OCI-LY1 (cell line): ENCODE measurements around the gene PDE4D.

Source experiments
- H2AFZ ChIP-seq: fragments of 200-600 bp; sonication (generic), shearing (Covaris generic); 2 replicates; pipeline ENCODE4 v1.6.0; 2014; ENCODE audit warnings: antibody characterized with exemption, mild to moderate bottlenecking, low read length
- H3F3A ChIP-seq: fragments of 200-600 bp; sonication (generic), shearing (Covaris generic); 2 replicates; pipeline ENCODE4 v1.6.0; 2014; ENCODE audit warnings: mild to moderate bottlenecking, antibody characterized with exemption, low read length, moderate library complexity; ENCODE audit not compliant: insufficient read depth
- H3K27ac ChIP-seq: fragments of 200-600 bp; sonication (generic); 2 replicates; pipeline ENCODE4 v1.5.1; 2014; ENCODE audit warnings: low read length, mixed run types, mild to moderate bottlenecking, low read depth; ENCODE audit not compliant: poor library complexity, severe bottlenecking
- H3K27me3 ChIP-seq: fragments of 200-600 bp; sonication (generic); 2 replicates; pipeline ENCODE4 v1.6.0; 2014; ENCODE audit warnings: antibody characterized with exemption, mild to moderate bottlenecking, low read length, moderate library complexity; ENCODE audit not compliant: insufficient read depth
- H3K36me3 ChIP-seq: fragments of 200-600 bp; sonication (generic); 2 replicates; pipeline ENCODE4 v1.6.1; 2014; ENCODE audit warnings: mild to moderate bottlenecking, antibody characterized with exemption, low read length, moderate library complexity, mixed read lengths; ENCODE audit not compliant: insufficient read depth
- H3K4me1 ChIP-seq: fragments of 200-600 bp; sonication (generic); 2 replicates; pipeline ENCODE4 v1.5.1; 2014; ENCODE audit warnings: mild to moderate bottlenecking, low read length, moderate library complexity; ENCODE audit not compliant: insufficient read depth, severe bottlenecking
- H3K4me2 ChIP-seq: fragments of 200-600 bp; sonication (generic), shearing (Covaris generic); 2 replicates; pipeline ENCODE4 v1.6.1; 2014; ENCODE audit warnings: low read length
- H3K4me3 ChIP-seq: fragments of 200-600 bp; sonication (generic); 2 replicates; pipeline ENCODE4 v1.5.1; 2014; ENCODE audit warnings: low read length, low read depth, mild to moderate bottlenecking, mixed read lengths; ENCODE audit not compliant: poor library complexity, severe bottlenecking
- H3K79me2 ChIP-seq: fragments of 200-600 bp; shearing (Covaris generic); 2 replicates; pipeline ENCODE4 v1.6.1; 2016; ENCODE audit warnings: mixed run types, low read length, mixed read lengths; ENCODE audit not compliant: insufficient read depth
- H3K9ac ChIP-seq: fragments of 200-600 bp; sonication (generic), shearing (Covaris generic); 2 replicates; pipeline ENCODE4 v1.6.1; 2014; ENCODE audit warnings: mild to moderate bottlenecking, low read length, mixed read lengths
- H3K9me2 ChIP-seq: fragments of 200-600 bp; sonication (generic), shearing (Covaris generic); 2 replicates; pipeline ENCODE4 v1.6.1; 2014; ENCODE audit warnings: low read depth, mild to moderate bottlenecking, low read length, mixed read lengths
- H3K9me3 ChIP-seq: fragments of 200-600 bp; shearing (Covaris generic); 2 replicates; pipeline ENCODE4 v1.6.1; 2014; ENCODE audit warnings: low read length, mixed read lengths
- H4K20me1 ChIP-seq: fragments of 200-600 bp; sonication (generic), shearing (Covaris generic); 2 replicates; pipeline ENCODE4 v1.6.0; 2016; ENCODE audit warnings: mild to moderate bottlenecking, low read length; ENCODE audit not compliant: insufficient read depth
- CTCF ChIP-seq: fragments of 200-600 bp; sonication (generic), shearing (Covaris generic); IDR thresholded peaks from 2 replicates; pipeline ENCODE4 v1.5.1; 2017; ENCODE audit warnings: mild to moderate bottlenecking, antibody characterized with exemption, low read length, moderate library complexity, mixed read lengths
- EZH2 ChIP-seq: fragments of 200-600 bp; sonication (generic), shearing (Covaris generic); IDR thresholded peaks from 2 replicates; pipeline ENCODE4 v1.8.0; 2017; ENCODE audit warnings: borderline replicate concordance, mixed run types, mild to moderate bottlenecking, antibody characterized with exemption, low read length, moderate library complexity, mixed read lengths

Gene PDE4D

GRCh38 chr5:59588922-59589321, 304.6 kb downstream of the PDE4D start:
- H4K20me1 ChIP-seq: no peaks in the 10 kb centered on the region
- no peak overlapping the region for H3K4me3 ChIP-seq
- H3K4me1 ChIP-seq: no peaks in the 10 kb centered on the region
- H3K27ac ChIP-seq: no peak overlapping the region
- TF ChIP-seq CTCF (no peak), EZH2 (no peak)
- H2AFZ ChIP-seq: no peak overlapping the region
- no peak overlapping the region for H3K4me2 ChIP-seq
- H3K36me3 ChIP-seq: no peaks in the 10 kb centered on the region
- no peaks in the 10 kb centered on the region for H3K9me3 ChIP-seq
- H3K9ac ChIP-seq: no peak overlapping the region
- H3K79me2 ChIP-seq: no peaks in the 10 kb centered on the region
- H3K27me3 ChIP-seq: no peaks in the 10 kb centered on the region
- H3F3A ChIP-seq: no peaks in the 10 kb centered on the region
- H3K9me2 ChIP-seq: no peaks in the 10 kb centered on the region

GRCh38 chr5:59587489-59588337, 305.8 kb downstream of the PDE4D start:
- Histone ChIP-seq H3F3A (no peaks in the 10 kb centered on the region), H4K20me1 (no peaks in the 10 kb centered on the region), H3K9me3 (no peaks in the 10 kb centered on the region), H3K4me2 (no peak overlapping the region), H3K4me1 (no peaks in the 10 kb centered on the region), H3K27me3 (no peaks in the 10 kb centered on the region), H3K4me3 (no peak overlapping the region), H3K9me2 (no peaks in the 10 kb centered on the region), H2AFZ (no peak overlapping the region), H3K27ac (no peak overlapping the region), H3K36me3 (no peaks in the 10 kb centered on the region), H3K79me2 (no peaks in the 10 kb centered on the region), H3K9ac (no peak overlapping the region)
- TF ChIP-seq CTCF: no peak
- TF ChIP-seq EZH2: no peak

GRCh38 chr5:59586841-59587240, 306.7 kb downstream of the PDE4D start:
- H3K9me3 ChIP-seq: no peaks in the 10 kb centered on the region
- H3K9ac ChIP-seq: no peak overlapping the region
- H3K27ac ChIP-seq: no peak overlapping the region
- no peaks in the 10 kb centered on the region for H3K79me2 ChIP-seq
- H3K9me2 ChIP-seq: no peaks in the 10 kb centered on the region
- no peaks in the 10 kb centered on the region for H3K27me3 ChIP-seq
- no peak overlapping the region for H3K4me2 ChIP-seq
- no peaks in the 10 kb centered on the region for H3F3A ChIP-seq
- no peaks in the 10 kb centered on the region for H3K4me1 ChIP-seq
- H3K4me3 ChIP-seq: no peak overlapping the region
- H2AFZ ChIP-seq: no peak overlapping the region
- H4K20me1 ChIP-seq: no peaks in the 10 kb centered on the region
- no peaks in the 10 kb centered on the region for H3K36me3 ChIP-seq
- no peak for TF ChIP-seq EZH2
- TF ChIP-seq CTCF: no peak
